WI38 (cell line): Measurements from ENCODE around the gene MRPL33.

Experiments
- H3K4me3 ChIP-seq: 2 replicates; pipeline ENCODE4 v1.5.1; 2011; ENCODE audit warnings: low read depth, mild to moderate bottlenecking, control low read depth, low read length
- TF ChIP-seq, protein P1 (sequence below): IDR thresholded peaks from 2 replicates; pipeline ENCODE4 v1.5.1; 2012; ENCODE audit warnings: low read depth, mild to moderate bottlenecking, control low read depth, low read length

Gene MRPL33

DNA sequence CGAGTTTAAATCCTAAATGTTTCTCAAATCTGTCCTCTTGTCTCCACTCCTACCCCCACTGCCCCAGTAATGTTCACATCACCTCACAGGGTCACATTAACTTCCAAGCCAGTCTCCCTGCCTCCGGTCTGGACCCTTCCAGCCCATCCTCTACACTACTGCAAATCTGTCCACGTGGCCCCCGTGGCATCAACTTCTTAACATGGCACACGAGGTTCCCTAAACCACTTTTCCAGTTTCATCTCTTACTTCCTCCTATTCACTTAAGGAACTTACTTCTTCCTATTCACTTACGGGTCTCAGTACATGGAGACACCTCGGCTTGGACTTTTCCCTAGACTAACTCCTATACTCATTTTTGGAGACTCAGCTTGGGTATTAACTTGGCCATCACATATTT lies 27.0 kb downstream of the MRPL33 start:
- H3K4me3 ChIP-seq: no peak overlapping the region
- TF ChIP-seq, protein P1, sequence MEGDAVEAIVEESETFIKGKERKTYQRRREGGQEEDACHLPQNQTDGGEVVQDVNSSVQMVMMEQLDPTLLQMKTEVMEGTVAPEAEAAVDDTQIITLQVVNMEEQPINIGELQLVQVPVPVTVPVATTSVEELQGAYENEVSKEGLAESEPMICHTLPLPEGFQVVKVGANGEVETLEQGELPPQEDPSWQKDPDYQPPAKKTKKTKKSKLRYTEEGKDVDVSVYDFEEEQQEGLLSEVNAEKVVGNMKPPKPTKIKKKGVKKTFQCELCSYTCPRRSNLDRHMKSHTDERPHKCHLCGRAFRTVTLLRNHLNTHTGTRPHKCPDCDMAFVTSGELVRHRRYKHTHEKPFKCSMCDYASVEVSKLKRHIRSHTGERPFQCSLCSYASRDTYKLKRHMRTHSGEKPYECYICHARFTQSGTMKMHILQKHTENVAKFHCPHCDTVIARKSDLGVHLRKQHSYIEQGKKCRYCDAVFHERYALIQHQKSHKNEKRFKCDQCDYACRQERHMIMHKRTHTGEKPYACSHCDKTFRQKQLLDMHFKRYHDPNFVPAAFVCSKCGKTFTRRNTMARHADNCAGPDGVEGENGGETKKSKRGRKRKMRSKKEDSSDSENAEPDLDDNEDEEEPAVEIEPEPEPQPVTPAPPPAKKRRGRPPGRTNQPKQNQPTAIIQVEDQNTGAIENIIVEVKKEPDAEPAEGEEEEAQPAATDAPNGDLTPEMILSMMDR: no peak

DNA sequence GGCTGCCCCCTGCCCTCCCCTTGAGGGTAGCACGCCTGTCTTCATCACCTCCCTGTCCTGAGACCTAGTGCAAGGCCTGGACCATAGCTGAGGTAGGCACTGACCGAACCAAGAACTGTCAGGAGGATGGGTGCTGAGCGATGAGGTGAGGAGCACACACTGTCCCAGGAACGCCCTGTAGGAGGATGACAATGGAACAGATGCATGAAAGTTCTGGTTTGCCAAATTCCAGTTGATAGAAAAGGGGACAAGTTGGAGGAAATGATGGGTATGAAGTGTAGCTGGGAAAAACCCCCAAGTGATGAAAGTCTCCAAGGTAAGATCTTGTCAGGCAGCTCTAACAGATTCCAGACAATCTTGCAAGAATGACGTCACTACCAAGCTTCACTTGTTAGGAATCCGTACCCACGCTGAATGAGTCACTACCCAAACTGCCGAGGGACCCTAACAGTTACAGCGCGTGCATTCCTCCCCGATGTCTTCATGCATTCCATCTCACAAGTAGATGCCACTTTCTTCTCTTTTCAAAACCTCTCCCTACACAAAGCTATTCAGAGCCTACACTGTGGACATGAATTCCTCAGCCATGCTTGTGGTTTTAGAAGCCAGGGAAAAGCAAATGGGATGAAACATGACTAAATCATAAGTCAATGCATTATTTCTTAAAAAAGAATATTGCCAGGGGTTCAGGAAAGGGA lies 27.6 kb downstream of the MRPL33 start:
- TF ChIP-seq, protein P1: no peak
- H3K4me3 ChIP-seq: no peak overlapping the region

DNA sequence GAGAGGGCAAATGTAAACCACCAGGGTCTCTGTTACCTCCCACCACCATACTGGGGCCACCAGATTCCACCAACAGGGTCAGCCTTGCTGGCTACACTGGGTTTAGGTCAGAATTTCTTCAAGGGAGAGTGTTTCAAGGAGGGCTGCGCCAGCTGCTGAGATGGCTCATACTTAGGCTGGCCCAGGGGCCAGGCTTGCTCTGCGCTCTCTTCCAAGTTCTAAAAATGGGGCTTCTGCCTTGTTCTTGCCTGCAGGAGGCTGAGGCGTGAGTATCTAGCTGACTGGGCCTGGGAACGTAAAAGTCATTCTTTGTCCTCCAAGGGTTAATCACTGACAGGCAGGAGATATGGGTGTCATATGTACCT lies 28.1 kb downstream of the MRPL33 start:
- TF ChIP-seq, protein P1: no peak
- H3K4me3 ChIP-seq: no peak overlapping the region

DNA sequence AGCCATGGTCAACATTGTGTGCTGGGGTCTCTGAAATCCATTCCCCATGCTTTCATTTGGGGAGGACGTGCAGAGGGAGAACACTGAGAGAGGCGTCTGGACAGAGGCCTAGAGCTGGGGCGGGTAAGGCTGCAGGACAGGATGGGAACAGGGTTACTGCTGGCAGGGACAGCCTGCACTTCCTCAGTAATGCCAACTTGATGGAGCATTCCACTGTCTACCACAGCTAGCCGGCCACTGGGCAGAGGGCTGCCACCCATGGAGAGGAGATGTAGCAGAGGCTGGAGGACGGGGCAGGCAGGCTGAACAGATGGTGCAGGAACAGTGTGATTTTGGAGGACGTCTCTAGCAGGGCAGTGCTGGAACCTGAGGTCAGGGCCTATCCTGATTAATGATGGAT lies 29.3 kb downstream of the MRPL33 start:
- TF ChIP-seq, protein P1: no peak
- no peak overlapping the region for H3K4me3 ChIP-seq

DNA sequence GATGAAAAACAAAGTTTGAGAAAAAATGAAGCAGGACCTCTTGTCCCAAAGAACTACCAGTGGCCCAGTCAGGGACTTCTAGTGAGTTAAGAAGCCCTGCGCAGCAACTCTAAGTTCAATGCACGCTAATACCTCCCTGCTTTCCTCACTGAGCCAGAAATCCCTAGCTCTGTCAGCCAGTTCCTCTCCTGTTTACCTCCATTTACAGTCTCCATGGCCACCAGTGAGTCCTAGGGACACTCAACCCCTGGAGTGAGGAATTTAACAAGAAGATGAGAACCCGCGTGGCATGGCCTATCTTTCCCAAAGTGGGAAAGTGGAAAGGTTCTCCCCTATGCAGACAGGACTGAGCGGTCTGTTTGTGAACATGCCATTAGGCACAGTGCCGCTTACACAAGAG lies 31.0 kb downstream of the MRPL33 start:
- no peak overlapping the region for H3K4me3 ChIP-seq
- TF ChIP-seq, protein P1: no peak

DNA sequence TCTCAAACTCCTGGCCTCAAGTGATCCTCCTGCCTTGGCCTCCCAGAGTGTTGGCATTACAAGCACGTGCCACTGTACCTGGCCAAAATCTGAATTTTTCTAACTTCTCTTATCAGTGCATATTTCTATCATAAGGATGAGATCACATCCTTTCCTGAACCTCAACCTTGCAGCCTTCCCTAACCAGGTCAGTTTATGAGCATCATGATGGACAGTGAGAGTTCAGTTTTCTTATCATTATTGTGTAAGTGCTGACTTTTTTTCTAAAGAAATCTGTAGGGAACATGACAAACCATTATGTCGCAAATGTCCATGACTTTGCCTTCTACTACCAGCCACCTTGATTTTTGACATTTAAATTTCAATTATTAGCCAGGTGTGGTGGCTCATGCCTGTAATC lies 31.5 kb downstream of the MRPL33 start:
- TF ChIP-seq, protein P1: no peak
- H3K4me3 ChIP-seq: no peak overlapping the region

DNA sequence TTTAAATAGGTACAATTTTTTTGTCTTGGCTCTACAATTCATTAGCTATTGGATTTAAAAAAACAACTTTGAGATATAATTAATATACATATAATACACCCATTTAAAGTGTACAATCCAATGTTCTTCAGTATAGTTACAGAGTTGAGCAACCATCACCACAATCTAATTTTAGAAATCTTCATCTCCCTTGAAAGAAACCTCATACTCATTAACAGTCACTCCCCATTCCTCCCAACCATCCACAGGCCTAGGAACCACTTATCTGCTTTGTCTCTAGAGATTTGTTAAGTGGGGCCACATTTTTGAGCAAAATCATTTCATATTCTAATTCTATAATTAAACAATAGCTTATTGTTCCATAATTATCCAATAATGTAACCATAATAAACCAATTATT lies 32.6 kb downstream of the MRPL33 start:
- TF ChIP-seq, protein P1: no peak
- no peak overlapping the region for H3K4me3 ChIP-seq
